Daoy (cell line): ENCODE measurements around the gene LBR. TPM values are rescaled to one million over a fixed set of nuclear protein-coding genes. Genes with fewer than 3 reads are reported as not detected.
A peak's percentile ranks its signal among the peaks of the same experiment; 100 is the strongest.

Experiments
- DNase-seq: peaks from one replicate; pipeline ENCODE4 v3.0.0-alpha.2; 2015; ENCODE audit warnings: low read depth
- total RNA-seq: library from RNA; depleted of rRNA; stranded (reverse); fragments of >200 nt; shearing (Covaris generic); gene quantifications from 2 replicates; pipeline ENCODE4 v1.2.3, GENCODE V29; 2014

The LBR gene
- total RNA-seq, 1 experiment from 2014 or later, result 86.9 TPM

DNA sequence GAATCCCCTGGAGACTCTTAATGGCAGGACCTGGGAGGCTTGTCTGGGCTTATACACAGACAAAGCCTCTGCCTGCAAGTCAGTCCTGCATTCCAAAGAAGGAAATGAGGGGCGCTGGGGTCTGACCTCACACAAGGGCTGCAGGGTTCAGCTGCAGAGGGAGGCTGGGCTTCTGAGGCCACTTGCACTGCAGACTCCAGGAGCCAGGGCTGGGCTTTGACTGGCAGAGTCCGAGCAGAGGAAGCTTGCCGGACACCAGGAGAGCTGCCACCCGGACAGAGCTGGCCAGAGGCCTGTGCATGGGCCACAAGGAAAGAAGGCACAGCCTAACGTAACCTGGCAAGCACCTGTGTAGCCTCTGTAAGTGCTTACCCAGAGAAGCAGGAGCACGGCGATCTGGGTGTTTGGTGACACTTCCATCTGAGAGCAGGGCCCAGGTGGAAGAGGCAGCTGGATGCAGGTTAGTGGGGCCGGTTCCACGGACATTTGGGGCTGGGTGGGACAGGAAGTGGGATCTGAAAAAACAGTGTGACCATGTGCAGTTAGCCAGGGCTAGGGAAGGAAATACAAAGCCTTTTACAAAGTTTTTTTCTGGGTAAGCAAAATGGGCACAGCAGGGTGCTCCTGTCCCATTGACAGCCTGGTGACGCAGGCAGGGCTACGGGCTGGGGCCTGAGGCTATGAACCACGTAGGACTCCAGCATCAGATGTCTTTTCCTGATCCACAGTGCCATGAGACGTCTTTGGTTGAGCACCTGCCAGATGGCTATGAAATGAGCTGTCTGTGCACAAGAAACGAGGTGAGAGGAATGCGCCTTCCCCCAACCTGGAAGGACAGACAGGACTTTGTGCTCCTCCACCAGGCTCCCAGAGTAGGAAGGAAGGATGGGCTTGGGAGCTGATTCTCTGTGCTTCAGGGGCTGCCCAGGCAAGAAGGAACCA lies 37.3 kb upstream of the LBR start:
- DNase-seq, result no peak

DNA sequence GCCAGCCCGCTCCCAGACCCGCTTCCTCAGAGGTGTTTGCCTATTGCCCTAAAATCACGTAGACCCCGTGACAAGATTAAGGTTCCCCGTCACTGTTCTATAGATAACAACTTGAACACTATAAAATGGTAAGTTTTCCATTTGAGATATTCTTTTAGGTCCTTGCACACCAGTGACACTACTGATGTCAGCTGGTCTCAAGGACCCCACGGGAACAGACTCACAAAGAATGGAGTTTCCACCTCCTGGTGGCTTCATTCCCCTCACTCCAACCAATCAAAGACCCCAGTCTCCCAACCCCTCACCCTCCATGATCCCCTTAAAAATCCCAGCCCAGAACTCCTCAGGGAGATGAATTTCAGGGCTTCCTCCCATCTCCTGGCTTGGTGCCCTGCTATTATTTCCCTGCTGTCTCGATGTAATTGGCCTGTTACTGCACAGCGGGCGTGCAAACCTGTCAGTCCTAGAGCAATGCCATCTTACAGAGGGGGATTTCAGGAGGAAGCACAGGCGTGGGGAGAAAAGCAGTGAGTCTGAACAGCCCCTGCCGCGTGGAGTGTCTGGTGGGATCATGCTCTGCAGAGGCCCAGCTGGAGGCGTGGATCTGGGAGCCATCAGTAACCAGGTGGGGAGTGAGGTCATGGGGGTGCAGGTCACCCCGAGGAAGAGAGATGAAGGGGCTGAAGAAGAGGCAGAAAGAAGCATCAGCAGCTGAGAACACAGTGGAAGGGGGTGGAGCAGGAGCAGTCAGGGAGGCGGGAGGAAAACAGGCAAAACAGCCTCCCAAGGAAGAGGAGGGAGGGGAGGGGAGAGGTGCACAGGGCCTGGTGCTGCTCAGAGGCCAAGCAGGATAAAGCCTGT lies 35.1 kb upstream of the LBR start:
- DNase-seq, result no peak

DNA sequence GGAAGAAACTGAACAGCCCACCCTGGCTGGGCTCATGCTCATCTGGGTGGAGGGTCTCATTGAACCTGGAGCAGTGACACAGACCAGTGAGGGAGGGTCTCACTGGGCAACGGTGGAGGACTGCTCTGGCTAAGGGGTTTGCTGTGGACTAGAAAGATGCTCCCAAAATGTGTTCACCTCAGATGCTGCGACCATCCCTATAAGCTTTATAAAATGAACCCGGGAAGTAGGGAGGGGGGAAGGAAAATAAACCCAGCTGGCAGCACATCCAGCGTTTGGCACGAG lies 34.5 kb upstream of the LBR start:
- peak; percentile 45 for DNase-seq

DNA sequence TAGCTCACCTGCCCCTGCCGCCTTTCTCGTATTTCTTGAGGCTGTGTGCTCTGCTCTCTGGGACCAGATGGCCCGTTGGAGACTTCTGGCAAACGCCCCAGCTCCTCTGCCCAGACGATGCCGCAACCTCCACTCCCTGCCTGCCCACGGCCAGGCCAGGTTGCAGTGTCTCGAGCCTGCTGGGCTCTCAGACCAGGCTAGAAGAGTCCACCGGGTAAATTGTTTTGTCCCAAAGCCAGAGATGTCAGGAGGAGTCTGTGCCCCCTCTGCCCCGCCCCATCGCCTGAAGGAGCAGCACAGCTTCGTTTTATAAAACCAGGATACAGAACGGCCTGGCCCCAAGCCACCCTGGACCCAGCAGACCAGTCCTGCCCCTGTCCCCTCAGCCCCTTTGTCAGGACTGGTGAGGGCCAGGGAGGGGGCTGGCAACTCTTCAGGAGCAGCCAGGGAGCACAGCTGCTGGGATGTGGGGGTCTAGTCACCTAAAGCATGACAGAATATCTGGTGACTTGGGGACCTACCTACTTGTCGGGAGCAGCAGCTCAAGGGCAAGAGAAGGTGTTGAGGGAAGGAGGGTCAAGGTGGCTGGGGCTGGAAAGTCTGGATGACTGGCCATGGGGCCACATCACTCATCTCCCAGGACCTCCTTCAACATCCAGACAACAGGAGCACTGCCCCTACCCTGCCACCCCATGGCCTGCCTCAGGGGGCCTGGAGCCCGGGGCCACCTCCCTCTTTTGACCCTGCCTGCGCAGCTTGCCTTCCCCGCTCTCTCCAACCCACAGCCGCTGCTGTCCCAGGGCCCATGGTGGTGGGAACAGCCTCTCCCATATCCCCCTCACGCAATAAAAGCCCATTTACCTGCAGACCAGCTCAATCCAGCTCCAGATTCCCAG lies 33.9 kb upstream of the LBR start:
- DNase-seq, result no peak

DNA sequence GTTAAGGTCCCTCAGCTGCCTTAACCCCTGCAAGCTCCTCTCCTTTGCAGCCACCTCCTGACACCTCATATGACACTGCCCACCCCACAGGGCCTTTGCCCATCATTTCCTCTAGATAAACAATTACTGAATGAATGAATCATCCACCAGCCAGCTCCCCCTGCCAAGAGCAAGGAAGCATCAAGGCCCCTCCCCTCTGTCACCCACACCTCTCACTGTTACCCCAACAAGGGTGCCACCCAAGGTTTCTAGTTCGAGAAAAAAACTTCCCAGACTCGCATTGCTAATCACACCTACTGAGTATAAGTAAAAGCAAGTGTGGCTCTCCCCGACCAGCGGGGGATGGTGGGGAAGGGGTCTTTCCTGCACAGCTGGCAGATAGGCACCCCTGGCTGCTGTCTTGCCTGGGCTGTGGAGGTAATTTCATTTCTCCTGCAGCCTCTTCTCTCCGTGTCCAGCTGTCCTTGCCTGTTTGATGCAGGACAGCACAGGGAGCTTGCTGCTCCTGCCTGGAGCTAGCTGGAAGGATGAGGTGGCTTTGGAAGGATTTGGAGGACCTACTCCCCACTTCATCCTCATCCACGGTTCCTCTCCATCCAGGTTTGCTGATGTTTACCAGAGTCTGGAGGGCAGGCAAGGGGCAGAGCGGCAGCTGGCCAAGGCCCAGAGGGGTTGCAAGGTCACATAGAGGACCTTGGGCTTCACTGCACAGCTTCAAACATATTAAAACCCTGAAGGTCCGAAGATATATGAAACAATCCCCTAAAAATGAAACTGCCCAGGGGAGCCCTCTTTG lies 33.1 kb upstream of the LBR start:
- DNase-seq, result peak; percentile 74

DNA sequence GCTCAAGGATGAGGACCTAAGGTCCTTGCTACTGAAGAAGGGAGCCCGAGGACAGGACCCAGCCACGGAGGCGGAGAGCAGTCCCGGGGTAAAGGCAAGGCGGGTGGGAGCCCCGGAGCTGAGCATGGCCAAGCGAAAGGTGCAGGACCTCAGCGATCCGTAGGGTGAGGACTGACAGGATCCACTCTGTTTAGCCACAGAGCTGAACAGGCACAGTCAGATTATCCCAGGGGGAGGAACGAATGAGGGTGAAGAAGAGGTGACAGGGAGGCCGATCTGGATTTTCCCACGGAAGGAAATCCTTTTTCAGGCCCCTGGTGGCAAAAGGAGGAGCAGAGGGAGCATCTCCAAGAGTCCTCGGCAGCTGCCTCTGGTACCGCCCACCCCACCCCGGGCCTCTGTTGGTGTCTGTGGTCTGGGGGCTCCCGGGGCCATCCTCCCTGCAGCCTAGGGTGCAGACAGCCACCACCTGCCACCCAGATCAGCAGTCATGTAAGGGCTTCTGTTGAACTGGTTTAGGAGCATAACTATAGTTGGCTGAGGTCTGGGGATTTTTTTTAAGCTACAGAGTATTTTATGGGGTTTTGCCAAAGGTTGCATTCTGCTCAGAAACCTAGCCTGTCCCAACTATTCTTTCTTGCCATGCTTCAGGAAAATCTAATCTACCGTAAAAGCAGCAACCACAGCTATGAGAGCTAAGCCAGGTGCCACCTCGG lies 32.3 kb upstream of the LBR start:
- DNase-seq, result no peak

DNA sequence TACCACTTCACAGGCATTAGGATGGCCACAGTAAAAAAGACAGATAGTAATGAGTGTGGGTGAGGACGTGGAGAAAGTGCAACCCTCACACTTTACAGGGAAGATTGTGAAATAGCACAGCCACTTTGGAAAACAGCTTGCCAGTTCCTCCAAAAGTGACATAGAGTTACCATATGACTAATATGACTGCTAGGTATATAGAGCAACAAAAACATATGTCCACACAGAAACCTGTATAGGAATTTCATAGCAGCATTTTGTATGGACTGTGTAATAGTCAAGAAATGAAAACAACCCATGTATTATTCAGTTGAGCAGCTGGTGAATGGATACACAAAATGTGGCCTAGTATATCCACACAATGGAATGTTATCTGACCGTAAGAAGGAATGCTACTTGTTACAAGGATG lies 30.4 kb upstream of the LBR start:
- no peak for DNase-seq

DNA sequence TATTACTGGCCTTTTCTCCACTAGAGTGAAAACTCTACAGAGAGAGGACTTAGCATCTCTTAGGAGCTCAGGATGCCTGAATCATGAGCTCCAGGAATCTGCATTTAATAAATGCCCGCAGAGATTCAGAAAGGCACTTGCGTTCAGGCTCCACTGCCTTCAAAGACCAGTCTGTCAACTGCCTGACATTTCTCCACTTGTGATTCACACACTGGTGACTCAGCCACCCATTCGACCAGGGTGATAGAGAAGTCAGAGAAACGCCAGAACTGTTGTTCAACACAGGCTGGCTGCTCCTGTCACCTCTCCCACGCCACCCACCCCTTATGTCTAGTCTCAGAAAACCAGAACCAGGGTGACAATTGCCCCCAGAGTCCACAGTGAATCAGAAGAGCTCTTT lies 26.9 kb upstream of the LBR start:
- peak; percentile 86 for DNase-seq

DNA sequence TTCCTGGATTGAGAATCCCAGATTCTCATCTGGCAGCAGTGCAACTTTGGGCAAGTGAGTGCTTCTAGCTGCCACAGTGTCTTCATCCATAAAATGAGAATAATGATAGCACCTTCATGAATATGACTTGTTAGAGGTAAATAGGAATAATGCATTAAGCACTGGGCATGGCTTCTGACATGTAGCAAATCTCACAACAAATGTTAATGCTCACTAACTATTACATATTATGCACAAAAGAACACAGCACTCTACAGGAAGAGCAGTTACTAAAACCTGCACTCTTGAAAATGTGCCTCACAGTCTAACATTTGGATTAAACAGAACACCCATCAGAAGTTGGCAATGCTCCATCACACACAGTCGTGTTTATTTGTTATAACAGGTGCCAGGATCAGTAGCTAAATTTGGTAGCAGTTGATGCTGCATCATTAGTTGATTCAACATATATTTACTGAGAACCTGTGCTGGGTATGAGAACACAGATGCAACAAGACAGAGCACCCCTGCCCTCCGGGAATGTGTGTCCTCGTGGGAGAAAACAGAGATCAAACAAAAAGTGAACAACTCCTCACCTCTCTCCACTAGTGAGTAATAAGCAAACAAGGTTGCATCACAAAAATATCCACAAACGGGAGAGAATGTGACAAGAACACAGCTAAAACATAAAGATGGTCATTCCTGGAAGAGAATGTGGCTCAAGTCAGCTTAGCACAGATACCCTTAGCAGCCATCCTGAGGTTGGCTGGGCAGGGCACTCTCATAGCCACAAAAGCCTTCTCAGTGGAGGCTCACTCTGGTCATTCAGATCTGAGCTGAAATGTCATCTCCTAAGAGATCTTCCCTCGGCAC lies 26.2 kb upstream of the LBR start:
- DNase-seq, result no peak

DNA sequence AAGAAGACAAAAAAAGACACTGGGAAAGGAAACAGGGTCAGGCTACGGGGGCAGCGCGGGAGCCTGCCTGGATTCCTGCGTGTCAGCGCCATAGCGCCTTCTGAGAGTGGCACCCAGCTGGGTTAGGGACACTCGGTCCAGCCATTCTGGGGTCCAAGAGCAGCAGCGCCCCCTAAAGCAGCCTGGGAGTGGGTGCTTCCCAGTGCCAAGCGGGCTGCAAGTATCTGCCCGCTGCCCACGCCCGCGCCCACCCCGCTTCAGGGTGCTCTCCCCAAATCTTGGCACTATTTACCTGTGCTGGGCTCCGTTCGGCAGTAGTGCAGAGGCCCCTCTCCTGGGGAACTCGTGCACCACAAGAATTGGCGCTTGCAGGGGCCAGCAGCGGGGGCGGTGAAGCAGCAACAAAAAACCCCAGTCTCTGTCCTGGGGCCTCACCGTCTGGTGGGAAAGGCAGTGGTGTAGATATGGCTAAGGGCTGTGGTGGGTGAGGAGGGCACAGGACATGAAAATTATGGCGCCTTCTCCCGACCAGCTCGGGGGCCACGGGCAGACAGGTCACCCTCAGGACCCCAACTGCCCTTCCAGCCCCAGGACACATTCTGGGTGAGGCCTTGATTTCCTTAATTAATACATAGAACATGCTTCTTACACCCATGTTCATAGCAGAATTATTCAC lies 24.1 kb upstream of the LBR start:
- no peak for DNase-seq

DNA sequence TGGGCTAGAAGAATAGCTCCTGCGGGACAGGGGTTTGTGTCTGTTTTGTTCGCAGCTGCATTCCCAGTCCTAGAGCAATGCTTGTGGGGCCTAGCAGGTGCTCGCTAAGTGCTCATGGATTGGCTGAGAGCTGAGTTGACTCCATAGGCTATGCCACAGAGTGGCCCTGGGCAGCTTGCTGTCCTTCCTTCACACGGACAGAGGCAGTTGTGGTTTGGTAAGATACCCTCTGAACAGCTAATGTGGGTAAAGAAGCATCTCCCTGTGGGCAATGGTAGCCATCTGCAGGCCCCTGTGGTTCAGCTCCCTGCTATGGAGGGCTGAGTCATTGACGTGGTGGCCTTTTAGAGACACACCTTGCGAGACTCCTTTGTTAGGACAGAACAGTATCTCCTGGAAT lies 23.5 kb upstream of the LBR start:
- no peak for DNase-seq

DNA sequence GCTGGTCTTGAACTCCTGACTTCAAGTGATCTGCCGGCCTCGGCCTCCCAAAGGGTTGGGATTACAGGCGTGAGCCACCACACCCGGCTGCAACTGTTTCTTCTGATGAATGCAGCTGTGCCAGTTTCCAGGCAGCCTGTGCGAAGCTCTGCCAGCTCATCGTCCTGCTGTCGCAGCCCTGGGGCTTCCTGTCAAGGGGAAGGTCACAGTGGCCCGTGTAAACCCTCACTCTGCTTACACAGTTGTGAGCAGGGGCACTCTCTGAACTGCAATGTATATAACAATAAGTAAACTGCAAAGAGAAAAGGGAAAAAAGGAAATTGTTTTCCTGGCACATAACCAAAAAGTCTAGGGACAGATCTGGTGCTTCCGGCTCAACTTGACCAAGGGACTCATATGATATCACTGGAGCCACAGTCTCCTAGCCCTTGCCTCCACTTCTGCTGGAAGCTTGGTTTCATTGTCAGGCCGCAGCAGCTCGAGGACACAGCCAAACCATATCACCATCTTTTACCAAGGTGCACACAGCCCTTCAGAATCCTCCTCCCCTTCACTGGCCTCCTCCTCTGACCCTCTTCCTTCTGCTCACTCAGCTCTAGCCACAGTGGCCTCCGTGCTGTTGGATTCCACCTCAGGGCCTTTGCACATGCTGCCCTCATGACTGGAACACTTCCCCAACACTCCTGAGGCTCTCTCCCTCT lies 22.8 kb upstream of the LBR start:
- DNase-seq, result no peak

DNA sequence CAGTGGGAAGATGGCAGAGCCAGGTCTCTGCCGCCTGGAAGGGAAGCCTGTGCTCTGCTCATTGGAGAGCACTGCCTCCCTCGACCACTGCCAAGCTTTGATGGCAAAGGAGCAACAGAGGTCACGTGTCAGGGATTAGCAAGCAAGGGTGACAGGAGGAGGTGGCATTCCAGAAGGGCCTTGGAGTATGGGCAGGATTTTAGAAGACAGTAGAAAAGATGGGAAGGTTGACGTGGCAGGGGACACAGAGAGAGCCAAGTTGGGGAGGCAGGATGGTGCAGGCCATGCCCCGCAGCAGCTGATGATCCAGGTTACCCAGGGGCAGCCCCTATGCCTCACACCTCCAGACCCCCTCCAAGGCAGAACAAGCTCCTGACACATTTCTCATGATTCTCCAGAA lies 21.9 kb upstream of the LBR start:
- no peak for DNase-seq

DNA sequence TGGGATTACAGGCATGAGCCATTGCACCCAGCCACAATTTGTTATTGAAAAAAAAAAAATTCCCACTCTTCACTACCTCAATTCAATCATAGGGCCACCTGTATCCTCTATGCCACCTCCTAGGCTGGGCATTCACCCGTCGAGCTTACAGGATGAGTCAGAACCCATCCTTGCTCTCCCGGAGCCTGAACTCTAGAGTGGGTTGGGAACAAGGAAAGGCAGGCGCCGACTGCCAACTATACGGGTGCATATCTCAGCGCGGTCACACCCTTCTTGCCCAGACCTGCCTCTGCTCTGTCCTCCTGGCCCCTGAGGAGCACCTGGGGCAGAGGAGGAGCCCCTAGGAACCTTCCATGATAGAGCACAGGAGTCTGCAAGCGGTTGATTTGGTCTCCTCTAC lies 21.4 kb upstream of the LBR start:
- peak; percentile 89 for DNase-seq

DNA sequence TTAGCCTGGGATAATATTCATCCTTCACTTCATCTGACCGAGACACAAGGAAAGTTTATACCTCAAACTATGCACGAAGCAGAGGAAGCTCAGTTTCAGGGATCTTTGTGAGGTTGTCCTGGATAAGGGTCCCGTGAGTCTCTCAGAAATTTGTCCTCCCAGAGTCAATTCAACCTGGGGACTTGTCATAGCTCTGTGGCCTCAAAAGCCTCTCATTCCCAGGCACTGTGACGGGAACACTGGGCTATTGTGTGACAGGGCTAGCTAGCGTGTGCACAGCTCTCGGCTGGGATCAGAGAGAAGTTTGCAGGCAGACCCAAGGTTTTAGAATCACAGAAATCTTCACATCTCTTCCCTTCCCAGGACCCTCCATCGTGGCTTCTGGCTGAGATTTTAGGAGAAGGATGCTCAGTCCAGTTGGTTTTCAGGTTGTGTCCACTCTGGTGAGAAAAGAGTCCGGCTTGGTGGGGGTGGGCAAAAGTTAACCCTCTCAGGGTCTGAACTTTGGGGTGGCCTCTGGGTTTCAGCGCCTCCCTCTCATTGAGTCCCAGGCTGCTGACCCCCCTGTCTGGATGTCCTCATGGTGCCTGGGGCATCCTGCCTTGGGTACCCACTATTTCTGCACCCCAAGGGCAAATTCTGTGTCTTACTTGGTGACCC lies 20.4 kb upstream of the LBR start:
- DNase-seq, result no peak

DNA sequence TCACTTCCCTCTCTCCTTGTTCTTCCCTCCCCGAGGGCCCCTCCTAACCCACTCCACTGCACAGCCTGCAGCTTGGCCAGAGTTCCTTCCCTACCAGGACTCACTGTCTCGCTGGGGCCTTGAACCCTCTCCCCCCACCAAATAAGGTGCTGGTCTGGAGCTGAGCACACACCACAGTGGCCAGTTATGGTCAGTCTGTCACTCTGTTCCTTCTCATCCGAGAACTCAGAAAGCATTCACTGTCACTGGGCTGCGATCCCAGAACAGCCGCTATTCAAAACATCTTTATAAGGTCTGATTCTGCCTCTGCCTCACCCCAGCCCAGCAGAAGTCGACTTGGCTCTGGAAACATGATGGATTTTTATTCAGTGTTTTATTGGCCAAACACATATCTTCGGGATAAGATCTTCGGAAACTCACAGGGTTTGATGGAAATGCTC lies 19.8 kb upstream of the LBR start:
- no peak for DNase-seq

DNA sequence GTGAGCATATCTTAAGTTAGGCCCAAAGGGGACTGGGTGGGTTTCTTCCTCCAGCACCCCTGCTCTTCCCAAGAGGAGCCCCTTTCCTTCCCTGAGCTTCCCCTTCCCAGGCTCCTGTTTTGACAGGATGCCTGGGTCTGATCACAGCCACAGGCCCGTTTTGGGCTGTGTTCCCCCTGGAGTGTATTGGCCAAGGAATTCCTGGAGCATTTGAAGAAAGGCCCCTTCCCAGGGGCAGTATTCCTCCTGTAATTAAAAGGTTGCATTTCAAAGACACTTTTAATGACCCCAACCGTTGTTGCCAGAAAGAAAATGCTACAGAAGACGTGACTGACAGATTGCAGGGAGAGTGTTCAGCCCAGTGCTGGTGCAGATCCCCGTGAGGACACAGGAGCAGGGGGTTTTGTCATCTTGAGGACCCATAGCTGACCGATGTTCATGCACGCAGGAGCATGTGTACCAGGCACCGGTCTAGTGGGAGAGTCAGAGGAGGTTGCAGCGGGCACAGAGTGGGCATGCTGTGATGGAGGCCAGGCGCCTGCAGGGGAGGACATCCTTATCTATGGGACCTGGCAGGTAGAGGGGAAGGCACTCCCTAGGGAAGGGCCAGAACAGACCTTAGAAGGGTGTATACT lies 19.3 kb upstream of the LBR start:
- no peak for DNase-seq
